Activated CD8-positive, alpha-beta memory T cell treated with anti-CD3 and anti-CD28 coated beads, Interleukin-2, amount 10 ng/mL, durations not matched to agents 7 days and 5 days (primary cell): ENCODE data around the gene DNAJC12. TPM values are rescaled to one million over a fixed set of nuclear protein-coding genes. Genes with fewer than 3 reads are reported as not detected.
A peak's percentile ranks its signal among the peaks of the same experiment; 100 is the strongest.
"Not testable (repeated sequence)": the region's sequence is repeated elsewhere in the genome, so short reads cannot be mapped to it uniquely, and the experiment has no call there.

Experiments
- ATAC-seq: fragments of 150-1000 bp; cut with Tn5 transposase; one replicate; pipeline ENCODE4 v1.10.0; 2021; ENCODE audit warnings: moderate library complexity
- CTCF ChIA-PET: fragments of 350-600 bp; sonication (Branson Sonifier 250); formaldehyde crosslinking; loops from one replicate; lab custom pipeline; 2021; ENCODE audit warnings: antibody characterized with exemption; lab: Charles Lee
- DNase-seq: peaks from one replicate; pipeline ENCODE4 v3.0.0-alpha.2; 2020
- H3K27ac Mint-ChIP-seq: one replicate; pipeline ENCODE4 v1.8.0; 2021; ENCODE audit warnings: mild to moderate bottlenecking, mixed read lengths
- H3K27me3 Mint-ChIP-seq: one replicate; pipeline ENCODE4 v1.8.0; 2021; ENCODE audit warnings: mixed read lengths
- H3K36me3 Mint-ChIP-seq: one replicate; pipeline ENCODE4 v1.8.0; 2021; ENCODE audit warnings: mild to moderate bottlenecking, mixed read lengths
- H3K4me1 Mint-ChIP-seq: one replicate; pipeline ENCODE4 v1.8.0; 2021; ENCODE audit warnings: mixed read lengths
- H3K4me3 Mint-ChIP-seq: one replicate; pipeline ENCODE4 v1.8.0; 2021; ENCODE audit warnings: mild to moderate bottlenecking, moderate library complexity, mixed read lengths
- H3K9me3 Mint-ChIP-seq: one replicate; pipeline ENCODE4 v1.8.0; 2022; ENCODE audit warnings: low read depth, mixed read lengths
- total RNA-seq, 2 experiments: library from RNA; stranded (reverse); gene quantifications; one replicate each; pipeline ENCODE4 v1.2.3, GENCODE V29; 2021

DNAJC12 gene
- 10 to 100 TPM in 1 of 2 experiments, 1 to 10 TPM in 1; 8.8 to 40.8 TPM for total RNA-seq

DNA sequence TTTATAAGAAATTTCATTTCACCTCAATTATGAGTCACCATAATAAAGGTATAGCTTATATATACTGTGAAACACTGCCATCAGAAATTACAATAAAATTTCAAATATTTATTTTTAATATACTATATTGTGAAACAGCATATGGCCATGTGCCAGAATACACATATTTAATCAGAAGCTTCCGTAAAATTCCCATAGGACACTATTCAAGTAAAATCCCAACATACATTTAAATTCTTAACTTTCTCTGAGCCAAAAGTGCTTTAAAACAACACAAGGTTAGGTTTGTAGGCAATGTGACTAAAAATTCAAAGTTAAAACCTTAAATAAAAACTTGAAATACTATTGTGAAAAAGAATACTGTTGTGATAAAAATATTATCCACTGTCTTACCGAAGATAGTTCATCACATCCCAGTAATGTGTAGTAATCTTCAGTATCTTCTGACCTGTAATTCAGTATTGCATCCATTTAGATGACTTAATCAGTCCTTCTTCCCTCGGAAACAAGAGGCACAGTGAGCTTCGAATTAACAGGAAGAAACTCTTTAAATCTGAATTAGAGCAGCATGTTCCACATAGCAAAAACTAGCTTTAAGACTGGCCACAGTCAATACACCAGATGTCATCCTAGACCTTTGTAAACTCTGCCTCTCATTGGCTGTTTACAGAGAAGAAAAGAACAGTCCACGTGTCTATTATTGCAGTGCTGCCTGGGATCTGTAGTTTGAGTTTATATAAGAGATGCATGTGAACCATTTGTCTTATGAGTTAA, at the start of gene DNAJC12:
DNAJC12 (minus strand) TSS at position 648 of the 774 bp plus-strand sequence; CDS start at position 471, 177 bp downstream.
- Mint-ChIP-seq H3K4me1 (peaks cover 17% of the 10 kb centered on the region), H3K4me3 (peak within 1 kb of the TSS; percentile 66), H3K36me3 (peaks cover 7% of the 10 kb centered on the region), H3K9me3 (no peaks in the 10 kb centered on the region), H3K27me3 (no peaks in the 10 kb centered on the region), H3K27ac (peak within 1 kb of the TSS; percentile 57)
- CTCF ChIA-PET = interaction anchor here (0.8 to 2.6 kb wide), 6 partner anchors 10 to 49 kb away, joined by 3 to 9 read pairs (median 4); no protein-coding TSS in a partner anchor
- no peak for DNase-seq
- peak; percentile 99 for ATAC-seq

DNA sequence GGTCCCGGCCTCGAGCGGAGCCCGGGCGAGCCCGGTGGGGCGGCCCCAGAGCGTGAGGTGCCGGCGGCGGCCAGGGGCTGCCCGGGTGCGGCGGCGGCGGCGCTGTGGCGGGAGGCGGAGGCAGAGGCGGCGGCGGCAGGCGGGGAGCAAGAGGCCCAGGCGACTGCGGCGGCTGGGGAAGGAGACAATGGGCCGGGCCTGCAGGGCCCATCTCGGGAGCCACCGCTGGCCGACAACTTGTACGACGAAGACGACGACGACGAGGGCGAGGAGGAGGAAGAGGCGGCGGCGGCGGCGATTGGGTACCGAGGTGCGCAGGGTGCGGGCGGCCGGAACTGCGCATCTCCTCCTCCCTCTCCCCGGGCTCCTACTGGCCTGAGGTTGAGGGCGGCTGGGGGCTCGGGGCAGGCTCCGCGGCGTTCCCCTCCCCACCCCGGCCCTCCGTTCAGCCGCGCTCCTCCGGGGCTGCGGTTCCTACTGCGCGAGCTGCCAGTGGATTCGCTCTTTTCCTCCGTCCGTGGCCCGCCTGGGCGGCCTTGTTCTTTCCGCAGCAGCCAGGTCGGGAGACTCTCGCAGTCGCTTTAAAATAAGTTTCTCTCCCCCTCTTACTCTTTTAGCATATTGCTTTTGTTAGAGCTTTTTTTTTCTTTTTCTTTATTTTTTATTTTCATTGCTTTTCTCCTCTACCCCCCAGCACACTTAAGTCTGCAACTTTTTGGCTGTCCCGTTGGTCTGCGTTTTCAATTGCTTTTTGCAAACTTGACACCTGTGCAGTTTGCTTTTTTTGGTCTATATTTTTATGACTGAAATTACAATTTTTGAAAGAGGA, 47.1 kb upstream of the DNAJC12 start:
- Mint-ChIP-seq H3K27me3 (no peaks in the 10 kb centered on the region), H3K4me1 (peaks cover 33% of the 10 kb centered on the region), H3K27ac (peak overlapping the region; percentile 91), H3K36me3 (peaks cover 27% of the 10 kb centered on the region), H3K9me3 (no peaks in the 10 kb centered on the region), H3K4me3 (peak overlapping the region; percentile 94)
- CTCF ChIA-PET = interaction anchor here (0.7 to 4.3 kb wide), 10 partner anchors 9 to 419 kb away, joined by 3 to 31 read pairs (median 3); no protein-coding TSS in a partner anchor
- ATAC-seq = peak; percentile 81
- DNase-seq = peak; percentile 86

GRCh38 chr10:67884313-67884841, 46.4 kb upstream of the DNAJC12 start, which contains the start of gene SIRT1:
TSS of gene SIRT1 (plus strand) at chr10:67884656. CDS start at chr10:67884722, 66 bp downstream.
- peak; percentile 82 for ATAC-seq
- Mint-ChIP-seq H3K27me3 (no peaks in the 10 kb centered on the region), H3K9me3 (no peaks in the 10 kb centered on the region), H3K27ac (peak within 1 kb of the TSS; percentile 91), H3K36me3 (peaks cover 22% of the 10 kb centered on the region), H3K4me1 (peaks cover 30% of the 10 kb centered on the region), H3K4me3 (peak within 1 kb of the TSS; percentile 94)
- CTCF ChIA-PET = interaction anchor here (1.0 to 4.3 kb wide), 5 partner anchors 8 to 272 kb away, joined by 3 to 31 read pairs (median 5); no protein-coding TSS in a partner anchor
- peak; percentile 93 for DNase-seq

- Mint-ChIP-seq H3K4me3 (peak overlapping the region; percentile 94), H3K36me3 (peaks cover 16% of the 10 kb centered on the region), H3K4me1 (peaks cover 24% of the 10 kb centered on the region), H3K27me3 (no peaks in the 10 kb centered on the region), H3K9me3 (no peaks in the 10 kb centered on the region), H3K27ac (peak overlapping the region; percentile 91)
- CTCF ChIA-PET = interaction anchor here (0.8 to 4.3 kb wide), 6 partner anchors 28 to 329 kb away, joined by 3 to 31 read pairs (median 4); no protein-coding TSS in a partner anchor
- DNase-seq (no peak), ATAC-seq (no peak)
These were observed 45.8 kb upstream of the DNAJC12 start for GRCh38 chr10:67883710-67884312.

- CTCF ChIA-PET = no interaction called here
- Mint-ChIP-seq H3K9me3 (no peaks in the 10 kb centered on the region), H3K36me3 (no peaks in the 10 kb centered on the region), H3K4me3 (no peak overlapping the region), H3K27me3 (no peaks in the 10 kb centered on the region), H3K27ac (no peak overlapping the region), H3K4me1 (no peaks in the 10 kb centered on the region)
- no peak for ATAC-seq
- DNase-seq = no peak
These were observed 40.1 kb upstream of the DNAJC12 start for GRCh38 chr10:67878133-67878532.

- CTCF ChIA-PET = interaction anchor here (1.6 kb wide), 1 partner anchor 8 kb away, joined by 3 read pairs; no protein-coding TSS in a partner anchor
- not testable (repeated sequence) for H3K4me3 Mint-ChIP-seq, ATAC-seq, H3K36me3 Mint-ChIP-seq, H3K4me1 Mint-ChIP-seq, H3K27ac Mint-ChIP-seq, DNase-seq, H3K27me3 Mint-ChIP-seq, H3K9me3 Mint-ChIP-seq
These were observed 39.4 kb upstream of the DNAJC12 start for GRCh38 chr10:67877421-67877820.

- no peaks in the 10 kb centered on the region for H3K4me1 Mint-ChIP-seq
- ATAC-seq = no peak
- H3K27me3 Mint-ChIP-seq = no peaks in the 10 kb centered on the region
- no peak for DNase-seq
- no peaks in the 10 kb centered on the region for H3K36me3 Mint-ChIP-seq
- H3K9me3 Mint-ChIP-seq = no peaks in the 10 kb centered on the region
- H3K4me3 Mint-ChIP-seq = no peak overlapping the region
- no peak overlapping the region for H3K27ac Mint-ChIP-seq
- CTCF ChIA-PET = interaction anchor here (1.5 to 1.6 kb wide), 2 partner anchors 9 to 10 kb away, joined by 3 read pairs; no protein-coding TSS in a partner anchor
These were observed 37.6 kb upstream of the DNAJC12 start for GRCh38 chr10:67875340-67876238.

- no peaks in the 10 kb centered on the region for H3K27me3 Mint-ChIP-seq
- no peaks in the 10 kb centered on the region for H3K9me3 Mint-ChIP-seq
- CTCF ChIA-PET = no interaction called here
- H3K4me1 Mint-ChIP-seq = no peaks in the 10 kb centered on the region
- DNase-seq (no peak), ATAC-seq (no peak)
- no peaks in the 10 kb centered on the region for H3K36me3 Mint-ChIP-seq
- H3K27ac Mint-ChIP-seq = no peak overlapping the region
- H3K4me3 Mint-ChIP-seq = no peak overlapping the region
These were observed 32.0 kb upstream of the DNAJC12 start for GRCh38 chr10:67869996-67870395.

DNA sequence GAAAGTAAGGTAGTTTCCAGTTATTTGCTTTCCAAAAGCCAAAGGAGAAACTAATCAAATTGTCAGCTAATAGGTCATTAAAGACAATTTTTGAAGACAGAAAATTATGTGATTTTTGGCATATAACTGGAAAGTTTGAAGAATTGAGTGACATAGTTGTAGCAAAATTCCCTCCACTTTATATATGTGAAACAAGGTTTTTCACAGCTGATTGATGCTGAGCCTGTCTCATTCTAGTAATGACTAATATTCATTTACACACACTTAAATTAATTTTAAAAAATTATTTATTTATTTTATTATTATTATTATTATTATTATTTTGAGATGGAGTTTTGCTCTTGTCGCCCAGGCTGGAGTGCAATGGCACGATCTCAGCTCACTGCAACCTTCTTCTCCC, 30.1 kb upstream of the DNAJC12 start:
- no peaks in the 10 kb centered on the region for H3K36me3 Mint-ChIP-seq
- no peak for ATAC-seq
- no peak overlapping the region for H3K27ac Mint-ChIP-seq
- H3K9me3 Mint-ChIP-seq = no peaks in the 10 kb centered on the region
- no peaks in the 10 kb centered on the region for H3K27me3 Mint-ChIP-seq
- CTCF ChIA-PET = interaction anchor here (0.6 to 1.6 kb wide), 2 partner anchors 13 to 421 kb away, joined by 3 to 8 read pairs; no protein-coding TSS in a partner anchor
- H3K4me1 Mint-ChIP-seq = no peaks in the 10 kb centered on the region
- no peak for DNase-seq
- H3K4me3 Mint-ChIP-seq = no peak overlapping the region

DNA sequence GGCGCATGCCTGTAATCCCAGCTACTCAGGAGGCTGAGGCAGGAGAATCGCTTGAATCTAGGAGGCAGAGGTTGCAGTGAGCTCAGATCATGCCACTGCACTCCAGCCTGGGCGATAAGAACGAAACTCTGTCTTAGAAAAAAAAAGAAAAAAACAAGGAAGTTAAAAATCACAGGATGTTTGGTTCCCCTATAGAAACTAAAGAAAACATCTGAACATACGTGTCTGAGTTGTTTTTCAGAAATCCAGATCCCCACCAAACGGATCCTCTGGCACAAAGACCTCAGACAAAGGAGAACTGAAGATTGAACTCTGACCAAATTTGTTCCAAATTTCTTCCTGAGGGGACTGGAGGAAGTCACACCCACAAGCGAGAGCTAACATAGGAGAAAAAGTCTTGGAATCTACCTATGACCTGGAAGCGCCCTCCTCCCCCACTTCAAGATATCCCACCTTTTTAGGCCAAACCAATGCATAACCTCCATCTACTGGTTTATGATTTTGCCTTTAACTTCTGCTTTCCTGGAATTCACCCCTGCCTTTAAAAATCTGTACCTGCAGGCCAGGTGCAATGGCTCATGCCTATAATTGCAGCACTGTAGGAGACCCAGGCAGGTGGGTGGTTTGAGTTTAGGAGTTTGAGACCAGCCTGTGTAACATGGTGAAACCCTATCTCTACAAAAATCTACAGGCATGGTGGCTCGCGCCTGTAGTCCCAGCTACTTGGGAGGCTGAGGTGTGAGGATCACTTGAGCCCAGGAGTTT, 26.8 kb upstream of the DNAJC12 start:
- H3K27ac Mint-ChIP-seq = no peak overlapping the region
- H3K36me3 Mint-ChIP-seq = no peaks in the 10 kb centered on the region
- DNase-seq (no peak), ATAC-seq (no peak)
- no peaks in the 10 kb centered on the region for H3K9me3 Mint-ChIP-seq
- H3K27me3 Mint-ChIP-seq = no peaks in the 10 kb centered on the region
- H3K4me1 Mint-ChIP-seq = no peaks in the 10 kb centered on the region
- CTCF ChIA-PET = interaction anchor here (1.1 kb wide), 1 partner anchor 15 kb away, joined by 3 read pairs; no protein-coding TSS in a partner anchor
- no peak overlapping the region for H3K4me3 Mint-ChIP-seq

DNA sequence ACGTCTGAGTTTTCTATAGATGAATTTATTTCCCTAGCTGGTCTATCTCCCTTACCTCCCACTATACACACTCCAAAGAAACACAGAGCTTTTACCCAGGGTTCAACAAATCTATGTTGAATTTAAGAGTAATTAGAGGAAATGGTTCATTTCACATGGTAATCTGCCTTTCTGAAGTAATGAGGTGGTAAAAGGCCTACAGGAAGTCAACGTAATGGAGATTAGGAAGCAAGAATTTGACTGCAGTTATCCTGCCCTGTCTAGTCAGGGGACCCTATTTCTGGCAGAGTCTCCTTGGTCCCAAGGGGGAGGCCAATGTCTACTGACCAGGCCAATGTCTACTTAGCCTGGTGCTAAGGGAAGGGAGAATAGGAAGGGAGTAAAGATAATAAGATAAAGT, 25.1 kb upstream of the DNAJC12 start:
- no peak overlapping the region for H3K4me3 Mint-ChIP-seq
- no peak overlapping the region for H3K27ac Mint-ChIP-seq
- no peaks in the 10 kb centered on the region for H3K9me3 Mint-ChIP-seq
- H3K4me1 Mint-ChIP-seq = no peaks in the 10 kb centered on the region
- DNase-seq = no peak
- CTCF ChIA-PET = interaction anchor here (1.5 kb wide), 1 partner anchor 292 kb away, joined by 4 read pairs; no protein-coding TSS in a partner anchor
- H3K27me3 Mint-ChIP-seq = no peaks in the 10 kb centered on the region
- ATAC-seq = no peak
- no peaks in the 10 kb centered on the region for H3K36me3 Mint-ChIP-seq
